OCI-LY7 (cell line): ENCODE results near the gene STAMBP. TPM values are rescaled to one million over a fixed set of nuclear protein-coding genes. Genes with fewer than 3 reads are reported as not detected.

Experiments used
- BruUV-seq: library from RNA; stranded (reverse); fragments of 400-500 nt; replicated peaks from 2 replicates; lab custom pipeline; 2021; lab: Mats Ljungman, UMichigan
- CTCF ChIA-PET: fragments of 300-600 bp; sonication (Branson Sonifier 250); formaldehyde crosslinking; loops from one replicate; lab custom pipeline; 2022; ENCODE audit warnings: antibody characterized with exemption; ENCODE audit not compliant: unreplicated experiment; lab: Charles Lee
- POLR2A ChIA-PET: fragments of 300-600 bp; sonication (Branson Sonifier 250); formaldehyde crosslinking; loops from one replicate; lab custom pipeline; 2022; ENCODE audit warnings: antibody characterized with exemption; lab: Charles Lee
- DNase-seq: peaks from one replicate; pipeline ENCODE4 v3.0.0-alpha.2; 2015; ENCODE audit warnings: low spot score
- H2AFZ ChIP-seq: fragments of 200-600 bp; sonication (generic), shearing (Covaris generic); 2 replicates; pipeline ENCODE4 v1.6.1; 2014; ENCODE audit warnings: mild to moderate bottlenecking, antibody characterized with exemption, low read length, moderate library complexity
- H3K27ac ChIP-seq: fragments of 200-600 bp; sonication (generic); 2 replicates; pipeline ENCODE4 v1.5.1; 2014; ENCODE audit warnings: mixed run types, low read depth, mild to moderate bottlenecking, moderate library complexity, low read length, inconsistent platforms; ENCODE audit not compliant: poor library complexity, severe bottlenecking
- H3K36me3 ChIP-seq: fragments of 200-600 bp; sonication (generic); 2 replicates; pipeline ENCODE4 v1.6.1; 2014; ENCODE audit warnings: mild to moderate bottlenecking, antibody characterized with exemption, low read length, moderate library complexity, mixed read lengths; ENCODE audit not compliant: insufficient read depth
- H3K4me1 ChIP-seq: fragments of 200-600 bp; sonication (generic); 2 replicates; pipeline ENCODE4 v1.5.1; 2014; ENCODE audit warnings: mild to moderate bottlenecking, low read length; ENCODE audit not compliant: insufficient read depth, poor library complexity, severe bottlenecking
- H3K4me2 ChIP-seq: fragments of 200-600 bp; sonication (generic); 2 replicates; pipeline ENCODE4 v1.6.1; 2014; ENCODE audit warnings: mild to moderate bottlenecking, low read length
- H3K4me3 ChIP-seq: fragments of 200-600 bp; sonication (generic); 2 replicates; pipeline ENCODE4 v1.5.1; 2014; ENCODE audit warnings: mild to moderate bottlenecking, low read depth, low read length; ENCODE audit not compliant: poor library complexity, severe bottlenecking
- H3K79me2 ChIP-seq: fragments of 200-600 bp; sonication (generic); 2 replicates; pipeline ENCODE4 v1.6.1; 2016; ENCODE audit warnings: low read depth, mild to moderate bottlenecking, low read length, moderate library complexity, mixed read lengths; ENCODE audit not compliant: insufficient read depth
- H3K9me2 ChIP-seq: fragments of 200-600 bp; sonication (generic); 2 replicates; pipeline ENCODE4 v1.6.1; 2016; ENCODE audit warnings: mild to moderate bottlenecking, low read length, mixed read lengths; ENCODE audit not compliant: insufficient read depth
- H3K9me3 ChIP-seq: fragments of 200-600 bp; sonication (generic); 2 replicates; pipeline ENCODE4 v1.6.1; 2014; ENCODE audit warnings: mild to moderate bottlenecking, mixed run types, low read length, mixed read lengths
- H4K20me1 ChIP-seq: fragments of 200-600 bp; sonication (generic); 2 replicates; pipeline ENCODE4 v1.6.1; 2014; ENCODE audit warnings: mild to moderate bottlenecking, antibody characterized with exemption, low read length, moderate library complexity, mixed read lengths; ENCODE audit not compliant: insufficient read depth
- CTCF ChIP-seq: fragments of 200-600 bp; sonication (generic); conservative IDR thresholded peaks from 2 replicates; pipeline ENCODE4 v1.5.1; 2014; ENCODE audit warnings: mild to moderate bottlenecking, antibody characterized with exemption, low read length, moderate library complexity, mixed read lengths
- EZH2phosphoT487 ChIP-seq: fragments of 200-600 bp; sonication (generic); IDR thresholded peaks from 2 replicates; pipeline ENCODE4 v1.6.1; 2018; ENCODE audit warnings: low read depth, borderline replicate concordance, mild to moderate bottlenecking, mixed run types, antibody characterized with exemption, low read length, moderate library complexity, mixed read lengths
- intact Hi-C: fragments of 100-400 bp; cut with micrococcal nuclease; formaldehyde crosslinking; loops from one replicate; pipeline ENCODE4 v1.10.0; 2022; ENCODE audit not compliant: unreplicated experiment
- total RNA-seq, 2 experiments: library from RNA; depleted of rRNA in 1 of 2; stranded (reverse); fragments of >200 nt in 1 of 2; shearing (Covaris generic) in 1 of 2; gene quantifications; 2 replicates each; pipeline ENCODE4 v1.2.3, GENCODE V29; 2014 to 2022

Gene STAMBP
- total RNA-seq, 2 experiments from 2014 or later: 27.2 to 43.7 TPM

GRCh38 chr2:73827660-73828388, 937 bp upstream of the STAMBP start:
- CTCF ChIA-PET: interaction anchor here (0.6 to 1.4 kb wide), 7 partner anchors 12 to 324 kb away, joined by 3 to 10 read pairs (median 4); partner anchors contain the start of gene BOLA3
- Histone ChIP-seq H3K79me2 (peaks cover 12% of the 10 kb centered on the region; the same call in 1 of the 2 replicates), H3K9me2 (no peaks in the 10 kb centered on the region), H3K36me3 (peaks cover 20% of the 10 kb centered on the region), H3K4me2 (peak overlapping the region; percentile 89), H2AFZ (peak overlapping the region; percentile 93), H3K9me3 (0 out of 2 replicates have a peak, but pooled peaks cover 4% of the 10 kb centered on the region), H3K4me3 (peak overlapping the region; percentile 84), H4K20me1 (peaks cover 9% of the 10 kb centered on the region; the same call in 1 of the 2 replicates), H3K4me1 (peaks cover 32% of the 10 kb centered on the region), H3K27ac (peak overlapping the region; percentile 52)
- intact Hi-C loops: no loop called here
- DNase-seq: peak; percentile 29
- POLR2A ChIA-PET: interaction anchor here (0.6 to 1.6 kb wide), 13 partner anchors 11 to 353 kb away, joined by 3 to 6 read pairs (median 5); partner anchors contain the start of genes BOLA3 and TPRKB
- TF ChIP-seq CTCF: no peak
- TF ChIP-seq EZH2phosphoT487: no peak
- BruUV-seq: no TSS peak

- DNase-seq: peak; percentile 18
- H3K36me3 ChIP-seq: peaks cover 26% of the 10 kb centered on the region
- peak overlapping the region; percentile 84 for H3K4me3 ChIP-seq
- TSS peak; percentile 88 for BruUV-seq
- peaks cover 9% of the 10 kb centered on the region; the same call in 1 of the 2 replicates for H4K20me1 ChIP-seq
- H3K27ac ChIP-seq: peak overlapping the region; percentile 52
- POLR2A ChIA-PET: interaction anchor here (0.6 to 1.6 kb wide), 11 partner anchors 11 to 353 kb away, joined by 3 to 6 read pairs (median 5); partner anchors contain the start of genes BOLA3 and TPRKB
- peaks cover 33% of the 10 kb centered on the region for H3K4me1 ChIP-seq
- H2AFZ ChIP-seq: peak overlapping the region; percentile 93
- TF ChIP-seq EZH2phosphoT487 (no peak), CTCF (no peak)
- intact Hi-C loops: no loop called here
- no peaks in the 10 kb centered on the region for H3K9me2 ChIP-seq
- H3K79me2 ChIP-seq: peaks cover 12% of the 10 kb centered on the region; the same call in 1 of the 2 replicates
- CTCF ChIA-PET: interaction anchor here (0.6 to 1.4 kb wide), 4 partner anchors 167 to 323 kb away, joined by 3 to 4 read pairs (median 4); no protein-coding TSS in a partner anchor
- H3K4me2 ChIP-seq: peak overlapping the region; percentile 89
- H3K9me3 ChIP-seq: 0 out of 2 replicates have a peak, but pooled peaks cover 4% of the 10 kb centered on the region
Observed at GRCh38 chr2:73828389-73828817, 358 bp upstream of the STAMBP start.
